ENCODE results near the gene GPR55.

GPR55 gene

GRCh38 chr2:230865766-230866755, 59.0 kb downstream of the GPR55 start:
- Histone ChIP-seq H3K27ac (replicated peaks) (peak overlapping the region; percentile 63), H3K27me3 (ENCODE audit: insufficient read depth, poor library complexity, severe bottlenecking) (no peaks in the 10 kb centered on the region), H3K4me3 (replicated peaks; ENCODE audit: insufficient read depth, low read length) (peak overlapping the region; percentile 84)
- no peak for TF ChIP-seq CTCF (IDR thresholded peaks at IDR 0.05; ENCODE audit: insufficient read depth, low read length)
- no peak for TF ChIP-seq REST (IDR thresholded peaks at IDR 0.05; ENCODE audit: insufficient replicate concordance, low read depth)
- TF ChIP-seq SPI1 (IDR thresholded peaks at IDR 0.05; ENCODE audit: borderline replicate concordance, low read depth): no peak
- no peak for TF ChIP-seq POLR2AphosphoS5 (IDR thresholded peaks at IDR 0.05; ENCODE audit: low read depth)
- TF ChIP-seq GABPA (IDR thresholded peaks at IDR 0.05; ENCODE audit: low read depth): no peak
- peak in 1 of 2 experiments; percentile 46 for DNase-seq (ENCODE audit: low read depth in 1 of 2, low spot score in 1 of 2)

GRCh38 chr2:230865307-230865765, 59.7 kb downstream of the GPR55 start:
- DNase-seq (ENCODE audit: low read depth in 1 of 2, low spot score in 1 of 2): no peak
- Histone ChIP-seq H3K27me3 (ENCODE audit: insufficient read depth, poor library complexity, severe bottlenecking) (no peaks in the 10 kb centered on the region), H3K27ac (replicated peaks) (peak overlapping the region; percentile 63), H3K4me3 (replicated peaks; ENCODE audit: insufficient read depth, low read length) (peak overlapping the region; percentile 84)
- no peak for TF ChIP-seq SPI1 (IDR thresholded peaks at IDR 0.05; ENCODE audit: borderline replicate concordance, low read depth)
- TF ChIP-seq GABPA (IDR thresholded peaks at IDR 0.05; ENCODE audit: low read depth): no peak
- no peak; the same call in 1 of the 2 replicates for TF ChIP-seq POLR2AphosphoS5 (IDR thresholded peaks at IDR 0.05; ENCODE audit: low read depth)
- no peak for TF ChIP-seq REST (IDR thresholded peaks at IDR 0.05; ENCODE audit: insufficient replicate concordance, low read depth)
- no peak for TF ChIP-seq CTCF (IDR thresholded peaks at IDR 0.05; ENCODE audit: insufficient read depth, low read length)

GRCh38 chr2:230864605-230865306, 60.3 kb downstream of the GPR55 start, which contains the start of gene ITM2C:
ITM2C (plus strand) TSS chr2:230864942; CDS start chr2:230865026, 84 bp downstream.
- TF ChIP-seq SPI1 (IDR thresholded peaks at IDR 0.05; ENCODE audit: borderline replicate concordance, low read depth) (no peak), REST (IDR thresholded peaks at IDR 0.05; ENCODE audit: insufficient replicate concordance, low read depth) (no peak), CTCF (IDR thresholded peaks at IDR 0.05; ENCODE audit: insufficient read depth, low read length) (no peak), POLR2AphosphoS5 (IDR thresholded peaks at IDR 0.05; ENCODE audit: low read depth) (no peak; the same call in 1 of the 2 replicates), GABPA (IDR thresholded peaks at IDR 0.05; ENCODE audit: low read depth) (no peak; the same call in 1 of the 2 replicates)
- DNase-seq (ENCODE audit: low read depth in 1 of 2, low spot score in 1 of 2): peak; percentile 58 to 71
- no peaks in the 10 kb centered on the region for H3K27me3 ChIP-seq (ENCODE audit: insufficient read depth, poor library complexity, severe bottlenecking)

More at GRCh38 chr2:230864605-230865306, 60.3 kb downstream of the GPR55 start, which contains the start of gene ITM2C:
- peak within 1 kb of the TSS; percentile 63 for H3K27ac ChIP-seq (replicated peaks)
- H3K4me3 ChIP-seq (replicated peaks; ENCODE audit: insufficient read depth, low read length): peak within 1 kb of the TSS; percentile 84

Data from HL-60 (cell line).